Stimulated activated CD4-positive, alpha-beta T cell treated with anti-CD3 and anti-CD28 coated beads, Interleukin-1b, Interleukin-23, amount 100 ng/mL, for 24 hours (primary cell): ENCODE measurements around the gene MRM2.

Source experiments
- DNase-seq, 4 experiments: peaks; one replicate each; pipeline ENCODE4 v3.0.0-alpha.2; 2020; ENCODE audit warnings: low read depth in 4 of 4, low spot score in 1 of 4

The MRM2 gene

DNA sequence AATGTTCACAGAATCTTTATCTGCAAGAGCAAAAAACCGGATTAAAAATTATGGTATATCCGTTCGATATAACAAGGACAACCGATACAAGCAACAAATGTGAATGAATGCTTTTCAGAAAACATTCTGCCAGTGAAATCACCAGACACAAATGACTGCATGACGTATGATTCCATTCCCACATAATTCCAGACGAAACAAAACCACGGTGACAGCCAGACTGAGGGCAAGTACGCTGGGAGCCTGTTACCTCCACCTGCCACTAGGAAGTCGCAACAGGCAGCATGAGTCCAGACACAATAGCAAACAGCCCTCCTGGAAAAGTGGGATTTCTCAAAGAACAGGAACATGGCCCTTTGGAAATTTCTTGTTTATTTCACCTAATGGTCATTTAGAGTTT is 51.0 kb downstream of the MRM2 start:
- no peak for DNase-seq

GRCh38 chr7:2190531-2190930 is 51.5 kb downstream of the MRM2 start:
- DNase-seq: no peak

DNA sequence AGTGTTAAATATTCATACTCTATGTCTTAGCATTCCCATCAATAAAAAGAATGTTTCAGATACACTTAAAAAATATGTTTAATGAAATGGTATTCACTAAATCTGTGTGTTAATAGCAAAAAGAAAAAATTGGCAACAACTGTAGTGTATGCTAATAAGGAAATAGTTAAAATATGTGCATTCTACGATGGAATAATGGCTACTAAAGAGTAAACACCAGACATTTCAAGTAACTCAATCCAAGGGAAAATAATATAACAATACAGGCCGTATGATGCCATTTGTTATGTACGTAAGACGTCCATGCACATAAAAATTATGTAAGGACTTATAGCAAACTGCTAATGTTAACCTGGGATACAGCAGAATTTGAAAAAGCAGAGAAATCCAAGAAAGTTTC is 55.8 kb downstream of the MRM2 start:
- DNase-seq: no peak

DNA sequence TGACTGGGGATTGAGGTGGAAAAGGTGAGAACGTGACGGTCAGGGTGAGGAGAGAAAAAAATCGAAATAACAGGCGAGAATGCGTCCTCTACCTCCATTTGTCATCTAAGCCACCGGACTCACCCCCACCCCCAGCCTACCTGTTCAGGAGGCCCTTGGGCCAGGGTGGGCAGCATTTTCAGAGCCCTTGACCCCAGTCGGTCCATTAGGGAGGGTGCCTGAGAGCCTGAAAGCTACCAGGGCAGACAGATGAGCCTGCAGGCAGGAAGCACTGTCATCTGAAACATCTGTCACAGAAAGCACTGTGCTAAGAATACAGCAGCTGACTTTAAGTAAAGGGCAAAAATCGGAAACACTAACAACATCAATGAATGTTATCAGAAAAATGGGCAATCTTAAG is 56.3 kb downstream of the MRM2 start:
- DNase-seq: no peak
